ENCODE data around the gene GIMAP4.

GIMAP4 gene

DNA sequence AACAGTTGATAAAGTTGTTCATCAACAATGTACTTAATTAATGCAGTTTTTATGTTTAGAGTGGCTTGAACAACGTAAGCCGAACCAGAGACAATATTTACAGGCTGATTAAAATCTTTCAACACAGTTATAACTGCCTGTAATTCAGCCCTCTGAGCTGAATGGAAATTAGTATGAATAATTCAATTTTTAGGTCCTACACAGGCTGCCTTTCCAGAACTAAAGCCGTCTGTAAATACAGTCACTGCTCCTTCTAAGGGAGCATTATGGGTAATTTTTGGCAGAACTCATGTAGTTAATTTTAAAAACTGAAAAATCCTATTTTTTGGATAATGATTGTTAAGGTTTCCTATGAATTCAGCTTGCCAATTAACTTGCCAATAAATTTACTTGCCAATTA, 2.6 kb upstream of the GIMAP4 start:
- no peaks in the 10 kb centered on the region for H3K27me3 Mint-ChIP-seq (ENCODE audit: low read depth, poor library complexity)
- H3K4me3 Mint-ChIP-seq: no peak overlapping the region
- TF ChIP-seq, protein P1, sequence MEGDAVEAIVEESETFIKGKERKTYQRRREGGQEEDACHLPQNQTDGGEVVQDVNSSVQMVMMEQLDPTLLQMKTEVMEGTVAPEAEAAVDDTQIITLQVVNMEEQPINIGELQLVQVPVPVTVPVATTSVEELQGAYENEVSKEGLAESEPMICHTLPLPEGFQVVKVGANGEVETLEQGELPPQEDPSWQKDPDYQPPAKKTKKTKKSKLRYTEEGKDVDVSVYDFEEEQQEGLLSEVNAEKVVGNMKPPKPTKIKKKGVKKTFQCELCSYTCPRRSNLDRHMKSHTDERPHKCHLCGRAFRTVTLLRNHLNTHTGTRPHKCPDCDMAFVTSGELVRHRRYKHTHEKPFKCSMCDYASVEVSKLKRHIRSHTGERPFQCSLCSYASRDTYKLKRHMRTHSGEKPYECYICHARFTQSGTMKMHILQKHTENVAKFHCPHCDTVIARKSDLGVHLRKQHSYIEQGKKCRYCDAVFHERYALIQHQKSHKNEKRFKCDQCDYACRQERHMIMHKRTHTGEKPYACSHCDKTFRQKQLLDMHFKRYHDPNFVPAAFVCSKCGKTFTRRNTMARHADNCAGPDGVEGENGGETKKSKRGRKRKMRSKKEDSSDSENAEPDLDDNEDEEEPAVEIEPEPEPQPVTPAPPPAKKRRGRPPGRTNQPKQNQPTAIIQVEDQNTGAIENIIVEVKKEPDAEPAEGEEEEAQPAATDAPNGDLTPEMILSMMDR (IDR thresholded peaks at IDR 0.05): no peak
- H3K36me3 Mint-ChIP-seq (ENCODE audit: low read depth): peaks cover 3% of the 10 kb centered on the region
- H3K4me1 Mint-ChIP-seq: peaks cover 21% of the 10 kb centered on the region
- peaks cover 23% of the 10 kb centered on the region for H3K9me3 Mint-ChIP-seq
- no peak overlapping the region for H3K27ac Mint-ChIP-seq
- DNase-seq: no peak

DNA sequence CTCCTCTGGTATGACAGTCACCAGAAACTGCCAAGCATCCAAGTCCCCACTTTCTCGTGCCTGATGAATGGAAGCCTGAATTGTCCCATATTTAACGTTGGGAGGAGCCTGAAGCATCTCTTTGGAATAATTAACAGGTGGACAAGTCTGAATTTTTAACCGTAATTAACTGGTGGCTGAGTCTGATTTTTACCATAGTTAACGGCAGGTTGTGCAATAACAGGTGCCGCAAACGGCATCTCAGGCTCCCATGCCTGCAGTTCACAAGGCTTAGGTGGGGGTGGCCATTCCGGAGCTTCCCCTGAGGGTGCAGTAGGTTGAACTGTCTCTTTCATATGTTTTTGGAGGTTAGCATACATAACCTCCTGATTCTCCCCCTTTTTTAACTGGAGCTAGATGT, 2.0 kb upstream of the GIMAP4 start:
- Mint-ChIP-seq H3K27me3 (ENCODE audit: low read depth, poor library complexity) (no peaks in the 10 kb centered on the region), H3K4me3 (no peak overlapping the region), H3K4me1 (peaks cover 26% of the 10 kb centered on the region), H3K36me3 (ENCODE audit: low read depth) (peaks cover under 1% of the 10 kb centered on the region), H3K27ac (no peak overlapping the region), H3K9me3 (peaks cover 17% of the 10 kb centered on the region)
- no peak for DNase-seq
- TF ChIP-seq, protein P1 (IDR thresholded peaks at IDR 0.05): no peak

GRCh38 chr7:150566123-150566522, 1.1 kb upstream of the GIMAP4 start:
- H3K4me3 Mint-ChIP-seq: no peak overlapping the region
- H3K36me3 Mint-ChIP-seq (ENCODE audit: low read depth): no peaks in the 10 kb centered on the region
- peaks cover 8% of the 10 kb centered on the region for H3K9me3 Mint-ChIP-seq
- no peak overlapping the region for H3K27ac Mint-ChIP-seq
- peaks cover 29% of the 10 kb centered on the region for H3K4me1 Mint-ChIP-seq
- DNase-seq: no peak
- TF ChIP-seq, protein P1 (IDR thresholded peaks at IDR 0.05): no peak
- H3K27me3 Mint-ChIP-seq (ENCODE audit: low read depth, poor library complexity): no peaks in the 10 kb centered on the region

- DNase-seq: no peak
- Mint-ChIP-seq H3K4me3 (no peak overlapping the region), H3K27me3 (ENCODE audit: low read depth, poor library complexity) (no peaks in the 10 kb centered on the region), H3K27ac (no peak overlapping the region), H3K9me3 (peaks cover 5% of the 10 kb centered on the region), H3K36me3 (ENCODE audit: low read depth) (no peaks in the 10 kb centered on the region), H3K4me1 (peaks cover 29% of the 10 kb centered on the region)
- TF ChIP-seq, protein P1 (IDR thresholded peaks at IDR 0.05): no peak
These were observed 618 bp upstream of the GIMAP4 start for GRCh38 chr7:150566572-150566971.

DNA sequence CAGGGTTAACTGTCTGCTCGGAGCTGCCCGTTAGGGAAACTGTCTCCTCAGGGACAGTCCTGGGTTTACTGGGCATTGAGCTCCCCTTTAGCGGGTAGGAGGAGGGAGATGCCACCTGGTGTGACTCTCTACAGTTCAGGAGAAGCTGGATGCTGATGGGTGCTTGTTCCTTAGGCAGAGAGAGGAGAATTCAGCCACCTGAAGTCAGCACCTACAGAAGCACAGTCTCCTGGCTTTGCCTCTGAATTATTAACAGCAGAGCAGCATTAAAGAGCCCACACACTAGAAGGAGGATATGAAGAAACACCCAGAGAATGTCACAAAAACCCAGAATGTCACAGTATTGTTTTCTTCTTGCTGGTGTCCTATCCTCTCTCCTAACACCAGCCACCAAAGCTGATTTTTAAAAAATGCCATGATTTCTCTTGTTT, 696 bp downstream of the GIMAP4 start:
- Mint-ChIP-seq H3K36me3 (ENCODE audit: low read depth) (no peaks in the 10 kb centered on the region), H3K4me3 (no peak overlapping the region), H3K27me3 (ENCODE audit: low read depth, poor library complexity) (no peaks in the 10 kb centered on the region), H3K9me3 (no peaks in the 10 kb centered on the region), H3K4me1 (peaks cover 29% of the 10 kb centered on the region), H3K27ac (no peak overlapping the region)
- TF ChIP-seq, protein P1 (IDR thresholded peaks at IDR 0.05): no peak
- no peak for DNase-seq

DNA sequence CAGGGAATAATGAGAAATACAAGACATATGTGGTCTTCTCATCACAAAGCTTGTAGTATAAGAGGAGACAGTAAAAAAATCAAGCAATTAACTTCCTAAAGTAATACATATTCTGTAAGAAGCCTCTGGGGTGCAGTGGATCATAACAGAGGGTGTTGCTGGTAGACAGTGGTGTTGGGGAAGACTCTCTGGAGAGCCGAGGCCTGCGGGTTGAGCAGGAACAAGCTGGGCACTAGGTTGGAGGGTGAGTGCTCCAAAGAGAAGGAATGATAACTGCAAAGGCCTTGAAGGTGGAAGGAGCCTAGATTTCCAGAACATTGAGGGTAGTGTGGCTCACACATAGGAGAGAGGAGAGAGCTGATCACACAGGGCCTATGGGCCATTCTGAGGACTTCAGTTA, 1.5 kb downstream of the GIMAP4 start:
- Mint-ChIP-seq H3K27ac (no peak overlapping the region), H3K9me3 (no peaks in the 10 kb centered on the region), H3K36me3 (ENCODE audit: low read depth) (no peaks in the 10 kb centered on the region), H3K4me1 (peaks cover 25% of the 10 kb centered on the region), H3K4me3 (no peak overlapping the region), H3K27me3 (ENCODE audit: low read depth, poor library complexity) (no peaks in the 10 kb centered on the region)
- no peak for DNase-seq
- TF ChIP-seq, protein P1 (IDR thresholded peaks at IDR 0.05): no peak
